GM12878 (cell line): ENCODE measurements around the gene FGD6.

Source experiments
- ATF3 ChIP-seq: IDR thresholded peaks from 2 replicates; pipeline ENCODE4 v1.6.1; 2011; ENCODE audit warnings: low read depth, mild to moderate bottlenecking, low read length, moderate library complexity, borderline replicate concordance; ENCODE audit errors: extremely low read depth
- BCL11A ChIP-seq: IDR thresholded peaks from 2 replicates; pipeline ENCODE4 v1.6.1; 2011; ENCODE audit warnings: low read depth, low read length
- PKNOX1 ChIP-seq: fragments of 450-650 bp; IDR thresholded peaks from 2 replicates; pipeline ENCODE4 v1.6.1; 2016; ENCODE audit warnings: mild to moderate bottlenecking
- PRDM15 ChIP-seq: fragments of 450-650 bp; formaldehyde crosslinking; IDR thresholded peaks from 2 replicates; pipeline ENCODE4 v1.4.0; 2020; ENCODE audit warnings: mild to moderate bottlenecking, moderate library complexity
- REST ChIP-seq: IDR thresholded peaks from 2 replicates; pipeline ENCODE4 v1.6.1; 2012; ENCODE audit warnings: mild to moderate bottlenecking, low read depth, low read length
- ZNF384 ChIP-seq: IDR thresholded peaks from 2 replicates; pipeline ENCODE4 v1.6.1; 2012; ENCODE audit warnings: low read depth, mild to moderate bottlenecking, low read length, improper control_type of control experiment, borderline replicate concordance

- TF ChIP-seq REST (no peak), PKNOX1 (no peak), ATF3 (no peak), BCL11A (no peak), ZNF384 (no peak), PRDM15 (no peak)
These were observed 40.3 kb upstream of the FGD6 start for GRCh38 chr12:95257541-95257940.
